ENCODE results near the gene TMC8. TPM values are rescaled to one million over a fixed set of nuclear protein-coding genes. Genes with fewer than 3 reads are reported as not detected.

TMC8 gene
- total RNA-seq, 4 donors from 2014 or later: 2.0 to 7.7 (median 7.6) TPM

GRCh38 chr17:78174346-78174869, 43.8 kb downstream of the TMC8 start:
- TF ChIP-seq CTCF (IDR thresholded peaks at IDR 0.05; ENCODE audit: low read depth): no peak

GRCh38 chr17:78174870-78175642, 44.5 kb downstream of the TMC8 start:
- TF ChIP-seq CTCF (IDR thresholded peaks at IDR 0.05; ENCODE audit: low read depth): no peak

GRCh38 chr17:78175643-78175981, 45.0 kb downstream of the TMC8 start:
- no peak for TF ChIP-seq CTCF (IDR thresholded peaks at IDR 0.05; ENCODE audit: low read depth)

GRCh38 chr17:78176548-78177025, 46.0 kb downstream of the TMC8 start:
- TF ChIP-seq CTCF (IDR thresholded peaks at IDR 0.05; ENCODE audit: low read depth): no peak

- TF ChIP-seq CTCF (IDR thresholded peaks at IDR 0.05; ENCODE audit: low read depth): no peak
Observed at GRCh38 chr17:78179372-78179771, 48.8 kb downstream of the TMC8 start.

- TF ChIP-seq CTCF (IDR thresholded peaks at IDR 0.05; ENCODE audit: low read depth): no peak
Observed at GRCh38 chr17:78180083-78180482, 49.5 kb downstream of the TMC8 start.

GRCh38 chr17:78180508-78180907, 49.9 kb downstream of the TMC8 start:
- no peak for TF ChIP-seq CTCF (IDR thresholded peaks at IDR 0.05; ENCODE audit: low read depth)

Data from subcutaneous adipose tissue (tissue), 4 donors.